Nephron progenitor cell (in vitro differentiated cells): ENCODE data around the gene CHTF8.

Experiments used
- DNase-seq: peaks from one replicate; pipeline ENCODE4 v3.0.0; 2021
- H3K27ac Mint-ChIP-seq: 2 replicates; pipeline ENCODE4 v1.8.0; 2021; ENCODE audit warnings: mild to moderate bottlenecking, moderate library complexity, mixed read lengths
- H3K27me3 Mint-ChIP-seq: 2 replicates; pipeline ENCODE4 v1.8.0; 2021; ENCODE audit warnings: mild to moderate bottlenecking, low read depth, mixed read lengths; ENCODE audit not compliant: poor library complexity
- H3K36me3 Mint-ChIP-seq: 2 replicates; pipeline ENCODE4 v1.8.0; 2021; ENCODE audit warnings: low read depth, mixed read lengths
- H3K4me1 Mint-ChIP-seq: 2 replicates; pipeline ENCODE4 v1.8.0; 2021; ENCODE audit warnings: mixed read lengths
- H3K4me3 Mint-ChIP-seq: 2 replicates; pipeline ENCODE4 v1.8.0; 2021; ENCODE audit warnings: mild to moderate bottlenecking, moderate library complexity, mixed read lengths
- H3K9me3 Mint-ChIP-seq: 2 replicates; pipeline ENCODE4 v1.8.0; 2021; ENCODE audit warnings: mild to moderate bottlenecking, moderate library complexity, mixed read lengths
- CTCF ChIP-seq: fragments of 200-600 bp; sonication (generic); IDR thresholded peaks from 2 replicates; pipeline ENCODE4 v1.5.0; 2021; ENCODE audit warnings: antibody characterized with exemption

CHTF8 gene

DNA sequence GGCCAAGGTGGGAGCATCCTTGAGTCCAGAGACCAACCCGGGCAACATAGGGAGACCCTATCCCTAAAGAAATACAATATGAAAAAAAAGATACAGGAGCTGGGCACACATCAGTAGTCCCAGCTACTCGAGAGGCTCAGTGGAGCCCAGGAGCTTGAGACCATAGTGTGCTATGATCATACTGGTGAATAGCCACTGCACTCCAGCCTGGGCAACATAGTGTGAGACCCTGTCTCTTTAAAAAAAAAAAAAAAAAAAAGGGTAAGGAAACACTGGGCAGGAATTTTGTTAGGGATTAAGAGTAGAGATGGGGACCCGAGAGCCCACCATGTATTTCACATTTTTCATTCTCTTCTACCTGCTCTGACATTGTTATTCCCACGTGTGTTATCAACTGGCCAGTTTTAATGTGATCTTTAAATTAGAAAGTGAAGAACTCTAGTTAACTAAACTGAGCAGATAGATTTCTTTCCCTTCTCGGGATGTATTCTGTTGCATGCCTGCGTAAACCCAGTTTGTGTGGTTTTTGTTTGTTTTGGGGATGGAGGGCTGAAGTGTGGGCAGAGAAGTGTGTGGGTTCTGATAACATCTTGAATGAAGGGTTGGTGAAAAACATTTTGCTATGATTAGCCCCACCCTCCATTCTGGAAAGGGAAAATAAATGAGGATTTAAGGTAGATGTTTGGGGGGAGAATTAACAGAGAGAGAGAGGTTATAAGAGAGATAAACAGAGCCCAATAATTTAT is 37.4 kb upstream of the CHTF8 start:
- TF ChIP-seq CTCF: no peak
- Mint-ChIP-seq H3K36me3 (peaks cover 62% of the 10 kb centered on the region), H3K9me3 (no peaks in the 10 kb centered on the region), H3K27ac (peak overlapping the region; percentile 87), H3K27me3 (no peaks in the 10 kb centered on the region), H3K4me3 (no peak overlapping the region), H3K4me1 (peaks cover 16% of the 10 kb centered on the region)
- DNase-seq: no peak

- H3K4me1 Mint-ChIP-seq: peaks cover 16% of the 10 kb centered on the region
- no peak for DNase-seq
- peak overlapping the region; percentile 87 for H3K27ac Mint-ChIP-seq
- H3K9me3 Mint-ChIP-seq: no peaks in the 10 kb centered on the region
- H3K27me3 Mint-ChIP-seq: no peaks in the 10 kb centered on the region
- TF ChIP-seq CTCF: no peak
- peaks cover 64% of the 10 kb centered on the region for H3K36me3 Mint-ChIP-seq
- no peak overlapping the region for H3K4me3 Mint-ChIP-seq
Measured at GRCh38 chr16:69169051-69169450, 36.7 kb upstream of the CHTF8 start.

- Mint-ChIP-seq H3K27ac (peak overlapping the region; percentile 30), H3K36me3 (peaks cover 70% of the 10 kb centered on the region), H3K9me3 (no peaks in the 10 kb centered on the region), H3K4me1 (peaks cover 16% of the 10 kb centered on the region), H3K4me3 (no peak overlapping the region), H3K27me3 (no peaks in the 10 kb centered on the region)
- TF ChIP-seq CTCF: no peak
- no peak for DNase-seq
Measured at GRCh38 chr16:69166946-69167930, 34.9 kb upstream of the CHTF8 start.

GRCh38 chr16:69166221-69166833 is 33.9 kb upstream of the CHTF8 start:
- peak overlapping the region; percentile 30 for H3K27ac Mint-ChIP-seq
- DNase-seq: no peak
- H3K36me3 Mint-ChIP-seq: peaks cover 71% of the 10 kb centered on the region

GRCh38 chr16:69165584-69165983 is 33.2 kb upstream of the CHTF8 start:
- Mint-ChIP-seq H3K9me3 (no peaks in the 10 kb centered on the region), H3K27ac (peak overlapping the region; percentile 30), H3K4me3 (no peak overlapping the region), H3K36me3 (peaks cover 73% of the 10 kb centered on the region), H3K4me1 (peaks cover 16% of the 10 kb centered on the region), H3K27me3 (no peaks in the 10 kb centered on the region)
- TF ChIP-seq CTCF: no peak
- DNase-seq: no peak

More at GRCh38 chr16:69166221-69166833, 33.9 kb upstream of the CHTF8 start:
- Mint-ChIP-seq H3K4me1 (peaks cover 16% of the 10 kb centered on the region), H3K4me3 (no peak overlapping the region), H3K9me3 (no peaks in the 10 kb centered on the region), H3K27me3 (no peaks in the 10 kb centered on the region)
- no peak for TF ChIP-seq CTCF
